ENCODE measurements around the gene MAP3K9.

Gene MAP3K9

DNA sequence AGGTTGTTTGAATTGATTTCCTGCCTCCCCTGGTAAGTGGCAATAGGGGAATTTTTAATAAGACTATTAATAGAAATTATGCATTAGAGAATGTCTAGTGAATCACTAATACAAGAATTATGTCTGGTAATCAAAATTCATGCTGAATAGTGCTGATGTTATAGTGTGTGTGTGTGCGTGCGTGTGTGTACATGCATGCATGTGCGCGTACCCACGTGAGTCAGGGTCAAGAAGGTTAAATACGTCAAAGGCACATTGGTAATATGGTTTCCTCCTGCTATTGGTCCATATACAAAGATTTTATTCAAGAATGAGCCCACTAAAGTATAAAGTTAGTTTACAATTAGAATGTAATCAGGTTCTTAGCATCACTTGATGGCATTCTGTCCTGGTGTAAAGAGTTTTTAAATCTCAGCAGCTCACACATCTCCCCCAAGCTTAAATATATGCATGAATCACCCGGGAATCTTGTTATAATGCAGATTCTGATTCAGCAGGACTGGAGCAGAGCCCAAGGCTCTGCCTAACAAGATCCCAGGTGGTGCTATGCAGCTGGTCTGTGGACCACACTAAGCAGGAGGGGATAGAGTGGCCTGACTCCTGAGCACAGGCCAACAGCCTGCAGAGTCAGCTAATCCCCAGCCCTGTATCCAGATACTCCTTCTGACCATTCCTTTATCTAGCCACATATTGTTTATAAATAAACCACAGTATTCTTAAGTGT, 123.7 kb downstream of the MAP3K9 start:
- no peak for DNase-seq

DNA sequence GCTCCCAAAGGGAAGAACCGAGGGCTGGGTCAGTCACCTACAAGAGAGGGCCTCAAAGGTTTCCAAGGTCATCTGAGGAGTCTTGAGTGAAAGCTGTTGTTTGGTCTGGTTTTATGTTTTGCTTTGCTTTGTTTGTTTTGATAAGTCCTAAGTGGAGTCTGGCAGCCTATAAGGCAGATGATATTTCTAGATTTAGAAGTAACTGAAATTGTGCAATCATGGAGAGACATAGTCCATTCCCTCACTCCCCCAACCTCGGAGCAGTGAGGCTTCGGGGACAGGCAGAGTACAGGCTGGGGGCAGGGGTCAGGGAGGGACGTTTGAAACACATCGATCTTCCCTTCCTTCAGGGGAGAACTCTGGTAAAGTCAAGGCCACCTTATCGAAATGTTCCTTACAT, 125.3 kb downstream of the MAP3K9 start:
- DNase-seq: no peak

- no peak for DNase-seq
These were observed 128.6 kb downstream of the MAP3K9 start for GRCh38 chr14:70680748-70681147.

- no peak for DNase-seq
These were observed 132.0 kb downstream of the MAP3K9 start for GRCh38 chr14:70677341-70677740.

Measured in NK-92 treated with Interleukin-12 subunit alpha and Interleukin-12 subunit beta, amount 100 ng/mL, for 24 hours (cell line).